ENCODE measurements around the gene RUNX1. TPM values are rescaled to one million over a fixed set of nuclear protein-coding genes. Genes with fewer than 3 reads are reported as not detected.

Gene RUNX1
- polyA plus RNA-seq, 1 donor, result 9.7 TPM

- DNase-seq, result no peak
Measured at GRCh38 chr21:34779860-34780259, 269.2 kb downstream of the RUNX1 start.

GRCh38 chr21:34775793-34776192 lies 273.3 kb downstream of the RUNX1 start:
- no peak for DNase-seq

- no peak for DNase-seq
Measured at GRCh38 chr21:34774750-34775149, 274.4 kb downstream of the RUNX1 start.

- no peak for DNase-seq
Measured at GRCh38 chr21:34771512-34772028, 277.5 kb downstream of the RUNX1 start.

- no peak for DNase-seq
Measured at GRCh38 chr21:34770576-34770975, 278.5 kb downstream of the RUNX1 start.

GRCh38 chr21:34768326-34768725 lies 280.8 kb downstream of the RUNX1 start:
- DNase-seq, result no peak

GRCh38 chr21:34766862-34767261 lies 282.2 kb downstream of the RUNX1 start:
- DNase-seq, result no peak

GRCh38 chr21:34765619-34766018 lies 283.5 kb downstream of the RUNX1 start:
- no peak for DNase-seq

- no peak for DNase-seq
Measured at GRCh38 chr21:34764715-34765284, 284.3 kb downstream of the RUNX1 start.

GRCh38 chr21:34762786-34763185 lies 286.3 kb downstream of the RUNX1 start:
- DNase-seq, result no peak

GRCh38 chr21:34761758-34762330 lies 287.3 kb downstream of the RUNX1 start:
- DNase-seq, result no peak

- no peak for DNase-seq
Measured at GRCh38 chr21:34754690-34755647, 294.1 kb downstream of the RUNX1 start.

GRCh38 chr21:34748862-34749261 lies 300.2 kb downstream of the RUNX1 start:
- DNase-seq, result no peak

- DNase-seq, result peak; percentile 75
Measured at GRCh38 chr21:34745557-34746255, 303.4 kb downstream of the RUNX1 start.

- DNase-seq, result no peak
Measured at GRCh38 chr21:34744801-34745200, 304.3 kb downstream of the RUNX1 start.

GRCh38 chr21:34743831-34744230 lies 305.3 kb downstream of the RUNX1 start:
- DNase-seq, result peak; percentile 12

GRCh38 chr21:34743285-34743684 lies 305.8 kb downstream of the RUNX1 start:
- DNase-seq, result no peak

- no peak for DNase-seq
Measured at GRCh38 chr21:34740198-34740597, 308.9 kb downstream of the RUNX1 start.

Measured in hindlimb muscle (tissue), 1 donor.